ENCODE data around the gene IL4R. TPM values are rescaled to one million over a fixed set of nuclear protein-coding genes. Genes with fewer than 3 reads are reported as not detected.

Gene IL4R
- total RNA-seq, 1 donor from 2014 or later, result 36.8 TPM

DNA sequence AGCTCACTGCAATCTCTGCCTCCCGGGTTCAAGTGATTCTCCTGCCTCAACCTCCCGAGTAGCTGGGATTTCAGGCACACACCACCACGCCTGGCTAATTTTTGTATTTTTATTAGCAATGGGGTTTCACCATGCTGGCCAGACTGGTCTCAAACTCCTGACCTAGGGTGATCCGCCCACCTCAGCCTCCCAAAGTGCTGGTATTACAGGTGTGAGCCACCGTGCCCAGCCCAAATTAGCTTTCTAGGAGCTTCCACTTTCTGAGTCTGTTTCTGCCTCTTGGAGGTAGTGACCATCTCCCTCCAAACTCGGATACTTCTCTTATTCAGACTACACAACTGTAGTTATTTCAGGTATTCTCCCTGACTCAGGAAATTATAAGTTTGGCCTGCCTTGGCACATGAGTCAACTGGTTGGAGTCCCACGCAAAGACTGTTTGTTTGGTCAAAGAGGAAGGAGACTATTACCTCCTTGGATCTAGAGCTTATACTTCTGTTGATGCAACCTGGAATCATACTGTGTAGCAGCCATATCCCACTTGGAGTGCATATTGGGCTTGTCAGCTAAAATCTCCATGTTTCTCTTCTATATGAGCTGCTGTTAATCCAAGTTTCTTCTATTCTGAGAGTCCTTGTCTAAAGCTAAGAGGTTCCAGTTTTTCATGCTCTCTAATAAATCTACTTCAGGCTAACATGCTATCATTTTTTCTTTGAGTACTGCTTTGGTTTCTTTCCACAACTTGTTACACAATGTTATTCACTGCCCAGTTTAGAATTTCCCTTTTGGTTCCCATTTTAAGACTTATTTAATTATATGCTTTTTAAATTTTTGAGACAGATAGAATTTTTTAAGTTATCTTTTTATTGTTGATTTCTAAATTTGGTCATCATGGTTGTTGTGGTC lies 7.5 kb downstream of the IL4R start:
- TF ChIP-seq, protein P1, sequence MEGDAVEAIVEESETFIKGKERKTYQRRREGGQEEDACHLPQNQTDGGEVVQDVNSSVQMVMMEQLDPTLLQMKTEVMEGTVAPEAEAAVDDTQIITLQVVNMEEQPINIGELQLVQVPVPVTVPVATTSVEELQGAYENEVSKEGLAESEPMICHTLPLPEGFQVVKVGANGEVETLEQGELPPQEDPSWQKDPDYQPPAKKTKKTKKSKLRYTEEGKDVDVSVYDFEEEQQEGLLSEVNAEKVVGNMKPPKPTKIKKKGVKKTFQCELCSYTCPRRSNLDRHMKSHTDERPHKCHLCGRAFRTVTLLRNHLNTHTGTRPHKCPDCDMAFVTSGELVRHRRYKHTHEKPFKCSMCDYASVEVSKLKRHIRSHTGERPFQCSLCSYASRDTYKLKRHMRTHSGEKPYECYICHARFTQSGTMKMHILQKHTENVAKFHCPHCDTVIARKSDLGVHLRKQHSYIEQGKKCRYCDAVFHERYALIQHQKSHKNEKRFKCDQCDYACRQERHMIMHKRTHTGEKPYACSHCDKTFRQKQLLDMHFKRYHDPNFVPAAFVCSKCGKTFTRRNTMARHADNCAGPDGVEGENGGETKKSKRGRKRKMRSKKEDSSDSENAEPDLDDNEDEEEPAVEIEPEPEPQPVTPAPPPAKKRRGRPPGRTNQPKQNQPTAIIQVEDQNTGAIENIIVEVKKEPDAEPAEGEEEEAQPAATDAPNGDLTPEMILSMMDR (conservative IDR thresholded peaks at IDR 0.05; ENCODE audit: low read depth, low read length), result no peak
- no peak for DNase-seq (ENCODE audit: low read depth)
- H3K4me3 ChIP-seq (ENCODE audit: low read depth, low read length), result no peak overlapping the region

DNA sequence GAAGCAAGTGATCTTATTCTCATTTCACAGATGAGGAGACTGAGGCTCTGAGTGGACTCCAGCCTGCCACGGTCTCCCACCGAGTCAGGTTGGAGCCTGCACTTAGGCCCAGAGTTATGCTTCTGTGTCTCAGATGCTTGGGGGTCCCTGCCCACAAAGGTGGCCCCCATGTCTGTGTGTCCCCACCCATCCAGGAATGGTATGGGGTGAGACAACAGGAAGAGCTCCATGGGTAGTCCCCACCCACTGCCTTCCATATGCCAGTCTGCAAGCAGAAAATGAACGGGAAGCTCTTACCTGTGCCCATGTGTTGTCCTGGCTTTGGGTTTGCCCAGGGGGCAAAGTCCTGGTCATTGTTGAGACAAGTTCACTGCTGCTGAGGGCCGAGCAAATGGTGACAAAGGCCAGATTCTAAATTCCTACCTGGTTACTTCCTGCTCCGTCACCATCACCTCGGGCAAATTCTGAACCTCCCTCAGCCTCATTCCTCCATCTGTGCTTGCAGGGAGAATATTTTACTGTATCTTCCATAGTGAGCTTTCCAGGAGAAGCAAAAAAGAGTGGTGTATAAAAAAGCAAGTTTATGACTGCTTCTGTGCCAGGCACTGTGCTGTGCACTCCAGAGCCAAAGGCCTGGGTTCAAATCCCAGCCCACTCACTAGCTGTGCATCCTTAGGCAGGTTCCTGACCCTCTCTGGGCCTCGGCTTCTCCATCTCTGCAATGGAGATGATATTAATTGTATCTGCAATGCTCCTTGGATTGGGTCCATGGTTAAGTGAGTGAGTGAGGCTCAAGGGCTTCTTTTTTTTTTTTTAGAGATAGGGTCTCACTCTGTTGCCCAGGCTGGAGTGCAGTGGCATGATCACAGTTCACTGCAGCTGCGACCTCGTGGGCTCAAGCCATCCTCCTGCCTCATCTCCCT lies 9.3 kb downstream of the IL4R start:
- no peak overlapping the region for H3K4me3 ChIP-seq (ENCODE audit: low read depth, low read length)
- DNase-seq (ENCODE audit: low read depth), result no peak
- TF ChIP-seq, protein P1 (conservative IDR thresholded peaks at IDR 0.05; ENCODE audit: low read depth, low read length), result no peak

DNA sequence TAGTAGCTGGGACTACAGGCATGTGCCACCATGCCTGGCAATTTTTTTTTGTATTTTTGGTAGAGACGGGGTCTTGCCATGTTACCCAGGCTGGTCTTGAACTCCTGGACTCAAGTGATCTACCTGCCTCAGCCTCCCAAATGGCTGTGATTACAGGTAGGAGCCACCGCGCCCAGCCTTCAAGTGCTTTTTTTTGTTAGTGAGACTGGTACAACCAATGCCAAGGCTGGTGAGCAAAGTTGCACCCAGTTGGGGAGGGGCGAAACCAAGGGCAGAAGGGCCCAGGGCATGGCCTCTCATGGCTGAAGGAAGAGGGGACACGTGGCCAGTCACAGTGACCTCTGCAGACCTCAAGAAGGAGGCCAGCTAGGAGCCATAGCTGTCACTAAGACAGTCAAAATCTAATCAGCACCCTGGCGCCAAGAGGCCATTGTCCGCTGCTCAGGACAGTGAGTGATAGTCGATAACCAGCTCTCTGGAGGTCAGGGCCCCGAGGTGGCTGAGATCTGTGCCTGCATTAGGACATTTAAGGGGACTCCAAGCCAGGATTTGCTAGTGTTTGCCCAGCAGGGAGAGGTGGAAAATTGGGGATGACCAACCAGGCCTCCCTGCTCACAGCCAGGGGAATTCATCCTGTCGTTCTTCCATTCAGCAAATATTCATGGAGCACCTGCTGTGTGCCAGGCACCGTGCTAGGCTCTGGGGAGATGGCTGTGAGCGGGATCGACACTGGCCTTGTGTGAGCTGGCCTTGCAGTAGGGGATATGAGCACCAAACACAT lies 10.2 kb downstream of the IL4R start:
- no peak for DNase-seq (ENCODE audit: low read depth)
- TF ChIP-seq, protein P1 (conservative IDR thresholded peaks at IDR 0.05; ENCODE audit: low read depth, low read length), result no peak
- no peak overlapping the region for H3K4me3 ChIP-seq (ENCODE audit: low read depth, low read length)

DNA sequence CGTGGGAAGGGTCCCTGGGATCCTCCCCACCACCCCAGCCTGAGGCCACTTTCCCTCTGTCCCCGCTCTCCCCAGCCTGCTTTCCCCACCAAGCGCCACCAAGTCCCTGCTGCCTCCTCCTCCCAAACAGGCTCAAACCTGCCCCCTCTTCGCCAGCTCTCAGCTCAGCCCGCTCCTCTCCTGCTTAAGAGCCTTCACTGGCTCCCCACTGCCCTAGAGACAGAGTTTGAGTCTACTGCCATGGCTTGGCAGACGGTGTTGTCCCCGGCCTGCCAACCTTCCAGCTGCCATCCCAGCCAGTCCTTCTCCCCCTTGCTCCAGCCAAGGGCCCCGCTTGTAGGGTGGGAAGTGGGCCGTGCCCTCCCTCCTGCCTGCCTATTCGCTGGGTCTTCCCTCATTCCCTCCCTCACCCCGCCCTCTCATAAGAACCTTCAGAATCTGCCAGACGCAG lies 11.1 kb downstream of the IL4R start:
- no peak for DNase-seq (ENCODE audit: low read depth)
- TF ChIP-seq, protein P1 (conservative IDR thresholded peaks at IDR 0.05; ENCODE audit: low read depth, low read length), result no peak
- H3K4me3 ChIP-seq (ENCODE audit: low read depth, low read length), result no peak overlapping the region

DNA sequence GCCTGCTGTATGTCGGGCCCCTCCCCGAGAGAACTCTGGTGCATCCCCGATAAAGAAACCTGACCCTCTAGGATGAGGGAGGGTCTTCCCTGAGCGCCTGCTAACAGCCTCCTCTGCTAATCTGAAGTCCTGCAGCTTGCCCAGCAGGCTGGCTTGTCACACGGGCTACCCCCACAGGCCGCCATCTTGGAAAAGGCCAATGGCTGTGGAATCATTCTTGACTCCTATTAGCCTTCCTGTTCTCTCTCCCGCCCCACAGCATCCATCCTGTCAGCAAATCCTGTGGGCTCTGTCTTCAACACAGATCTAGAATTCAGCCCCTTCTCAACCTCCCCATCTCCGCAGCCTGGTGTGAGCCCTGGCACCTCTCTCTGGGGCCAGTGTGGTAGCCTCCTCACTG lies 12.0 kb downstream of the IL4R start:
- TF ChIP-seq, protein P1 (conservative IDR thresholded peaks at IDR 0.05; ENCODE audit: low read depth, low read length), result no peak
- H3K4me3 ChIP-seq (ENCODE audit: low read depth, low read length), result no peak overlapping the region
- DNase-seq (ENCODE audit: low read depth), result no peak

DNA sequence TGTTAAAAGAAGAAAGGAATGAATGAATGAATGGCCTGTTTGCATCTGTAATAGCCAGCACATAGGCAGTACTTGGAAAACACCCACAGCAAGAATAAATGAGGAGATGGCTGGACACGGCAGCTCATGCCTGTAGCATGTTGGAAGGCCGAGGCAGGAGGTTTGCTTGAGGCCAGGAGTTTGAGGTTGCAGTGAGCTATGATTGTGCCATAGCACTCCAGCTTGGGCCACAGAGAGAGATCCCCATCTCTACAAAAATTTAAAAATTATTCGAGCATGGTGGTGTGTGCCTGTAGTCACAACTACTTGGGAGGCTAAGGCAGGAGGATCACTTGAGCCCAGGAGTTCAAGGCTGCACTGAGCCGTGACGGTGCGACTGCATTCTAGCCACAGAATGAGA lies 12.5 kb downstream of the IL4R start:
- no peak overlapping the region for H3K4me3 ChIP-seq (ENCODE audit: low read depth, low read length)
- TF ChIP-seq, protein P1 (conservative IDR thresholded peaks at IDR 0.05; ENCODE audit: low read depth, low read length), result no peak
- no peak for DNase-seq (ENCODE audit: low read depth)

Measured in epithelial cell of proximal tubule (primary cell).